GM12878 (cell line): ENCODE results near the gene HMGXB3.

Source experiments
- BHLHE40 ChIP-seq, 2 experiments: fragments of 450-650 bp in 1 of 2; IDR thresholded peaks; 2 replicates each; pipeline ENCODE4 v1.6.1; 2011 to 2017; ENCODE audit warnings: low read depth in 2 of 2, borderline replicate concordance in 1 of 2, improper control_type of control experiment in 1 of 2, low read length in 1 of 2, mild to moderate bottlenecking in 1 of 2
- CREB1 ChIP-seq: IDR thresholded peaks from 2 replicates; pipeline ENCODE4 v1.6.1; 2012; ENCODE audit warnings: low read depth, mild to moderate bottlenecking, inconsistent platforms
- MXI1 ChIP-seq: fragments of 150-350 bp; IDR thresholded peaks from 2 replicates; pipeline ENCODE4 v1.6.1; 2011; ENCODE audit warnings: low read depth, mild to moderate bottlenecking, inconsistent platforms, low read length, improper control_type of control experiment
- TAF1 ChIP-seq: IDR thresholded peaks from 2 replicates; pipeline ENCODE4 v1.6.1; 2011; ENCODE audit warnings: mild to moderate bottlenecking, low read depth, low read length, borderline replicate concordance
- TF ChIP-seq, protein P1 (sequence below), 3 experiments: IDR thresholded peaks in 2 of 3; conservative IDR thresholded peaks in 1 of 3; 2 replicates each; pipeline ENCODE4 v1.5.1; 2011; ENCODE audit warnings: low read depth in 3 of 3, low read length in 3 of 3, mild to moderate bottlenecking in 3 of 3, control low read depth in 2 of 3, moderate library complexity in 2 of 3, inconsistent platforms in 1 of 3, mixed read lengths in 1 of 3; ENCODE audit not compliant: control insufficient read depth in 2 of 3, insufficient read depth in 1 of 3; ENCODE audit errors: extremely low read depth in 1 of 3
- TF ChIP-seq, protein P2 (sequence below): fragments of 450-650 bp; IDR thresholded peaks from 2 replicates; pipeline ENCODE4 v1.6.1; 2014; ENCODE audit warnings: mild to moderate bottlenecking
- TF ChIP-seq, protein P3 (sequence below): fragments of 450-650 bp; IDR thresholded peaks from 2 replicates; pipeline ENCODE4 v1.6.1; 2017; ENCODE audit warnings: mild to moderate bottlenecking, moderate library complexity
- TF ChIP-seq, protein P4 (sequence below): IDR thresholded peaks from 2 replicates; pipeline ENCODE4 v1.6.1; 2012; ENCODE audit warnings: low read depth, low read length, improper control_type of control experiment
- TF ChIP-seq, protein P5 (sequence below): IDR thresholded peaks from 2 replicates; pipeline ENCODE4 v1.6.1; 2012; ENCODE audit warnings: low read depth, low read length, improper control_type of control experiment

DNA sequence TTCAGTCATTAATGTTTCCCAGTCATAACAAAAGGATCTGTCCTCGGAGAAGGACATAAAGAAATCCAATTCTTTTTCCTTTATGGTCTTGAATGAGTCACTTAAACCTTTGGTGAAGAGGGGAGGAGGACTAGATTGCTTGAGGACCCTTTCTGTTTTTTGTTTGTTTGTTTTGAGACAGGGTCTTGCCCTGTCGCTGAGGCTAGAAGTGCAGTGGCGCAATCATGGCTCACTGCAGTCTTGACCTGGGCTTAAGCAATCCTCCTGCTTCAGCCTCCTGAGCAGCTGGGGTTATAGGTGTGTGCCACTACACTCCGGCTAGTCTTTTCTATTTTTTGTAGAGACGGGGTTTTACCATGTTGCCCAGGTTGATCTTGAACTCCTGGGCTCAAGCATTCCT lies 12.4 kb upstream of the HMGXB3 start:
- TF ChIP-seq, protein P1, sequence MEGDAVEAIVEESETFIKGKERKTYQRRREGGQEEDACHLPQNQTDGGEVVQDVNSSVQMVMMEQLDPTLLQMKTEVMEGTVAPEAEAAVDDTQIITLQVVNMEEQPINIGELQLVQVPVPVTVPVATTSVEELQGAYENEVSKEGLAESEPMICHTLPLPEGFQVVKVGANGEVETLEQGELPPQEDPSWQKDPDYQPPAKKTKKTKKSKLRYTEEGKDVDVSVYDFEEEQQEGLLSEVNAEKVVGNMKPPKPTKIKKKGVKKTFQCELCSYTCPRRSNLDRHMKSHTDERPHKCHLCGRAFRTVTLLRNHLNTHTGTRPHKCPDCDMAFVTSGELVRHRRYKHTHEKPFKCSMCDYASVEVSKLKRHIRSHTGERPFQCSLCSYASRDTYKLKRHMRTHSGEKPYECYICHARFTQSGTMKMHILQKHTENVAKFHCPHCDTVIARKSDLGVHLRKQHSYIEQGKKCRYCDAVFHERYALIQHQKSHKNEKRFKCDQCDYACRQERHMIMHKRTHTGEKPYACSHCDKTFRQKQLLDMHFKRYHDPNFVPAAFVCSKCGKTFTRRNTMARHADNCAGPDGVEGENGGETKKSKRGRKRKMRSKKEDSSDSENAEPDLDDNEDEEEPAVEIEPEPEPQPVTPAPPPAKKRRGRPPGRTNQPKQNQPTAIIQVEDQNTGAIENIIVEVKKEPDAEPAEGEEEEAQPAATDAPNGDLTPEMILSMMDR (IDR thresholded peaks at IDR 0.05 in 2 of 3, conservative IDR thresholded peaks at IDR 0.05 in 1 of 3; ENCODE audit: control insufficient read depth in 2 of 3, extremely low read depth in 1 of 3, insufficient read depth in 1 of 3, low read depth in 3 of 3, low read length in 3 of 3) = no peak
- TF ChIP-seq TAF1 (no peak), BHLHE40 (IDR thresholded peaks at IDR 0.05; ENCODE audit: borderline replicate concordance in 1 of 2, low read depth in 2 of 2, low read length in 1 of 2) (no peak), CREB1 (no peak), MXI1 (no peak)
- TF ChIP-seq, protein P2, sequence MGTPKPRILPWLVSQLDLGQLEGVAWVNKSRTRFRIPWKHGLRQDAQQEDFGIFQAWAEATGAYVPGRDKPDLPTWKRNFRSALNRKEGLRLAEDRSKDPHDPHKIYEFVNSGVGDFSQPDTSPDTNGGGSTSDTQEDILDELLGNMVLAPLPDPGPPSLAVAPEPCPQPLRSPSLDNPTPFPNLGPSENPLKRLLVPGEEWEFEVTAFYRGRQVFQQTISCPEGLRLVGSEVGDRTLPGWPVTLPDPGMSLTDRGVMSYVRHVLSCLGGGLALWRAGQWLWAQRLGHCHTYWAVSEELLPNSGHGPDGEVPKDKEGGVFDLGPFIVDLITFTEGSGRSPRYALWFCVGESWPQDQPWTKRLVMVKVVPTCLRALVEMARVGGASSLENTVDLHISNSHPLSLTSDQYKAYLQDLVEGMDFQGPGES = no peak
- TF ChIP-seq, protein P3, sequence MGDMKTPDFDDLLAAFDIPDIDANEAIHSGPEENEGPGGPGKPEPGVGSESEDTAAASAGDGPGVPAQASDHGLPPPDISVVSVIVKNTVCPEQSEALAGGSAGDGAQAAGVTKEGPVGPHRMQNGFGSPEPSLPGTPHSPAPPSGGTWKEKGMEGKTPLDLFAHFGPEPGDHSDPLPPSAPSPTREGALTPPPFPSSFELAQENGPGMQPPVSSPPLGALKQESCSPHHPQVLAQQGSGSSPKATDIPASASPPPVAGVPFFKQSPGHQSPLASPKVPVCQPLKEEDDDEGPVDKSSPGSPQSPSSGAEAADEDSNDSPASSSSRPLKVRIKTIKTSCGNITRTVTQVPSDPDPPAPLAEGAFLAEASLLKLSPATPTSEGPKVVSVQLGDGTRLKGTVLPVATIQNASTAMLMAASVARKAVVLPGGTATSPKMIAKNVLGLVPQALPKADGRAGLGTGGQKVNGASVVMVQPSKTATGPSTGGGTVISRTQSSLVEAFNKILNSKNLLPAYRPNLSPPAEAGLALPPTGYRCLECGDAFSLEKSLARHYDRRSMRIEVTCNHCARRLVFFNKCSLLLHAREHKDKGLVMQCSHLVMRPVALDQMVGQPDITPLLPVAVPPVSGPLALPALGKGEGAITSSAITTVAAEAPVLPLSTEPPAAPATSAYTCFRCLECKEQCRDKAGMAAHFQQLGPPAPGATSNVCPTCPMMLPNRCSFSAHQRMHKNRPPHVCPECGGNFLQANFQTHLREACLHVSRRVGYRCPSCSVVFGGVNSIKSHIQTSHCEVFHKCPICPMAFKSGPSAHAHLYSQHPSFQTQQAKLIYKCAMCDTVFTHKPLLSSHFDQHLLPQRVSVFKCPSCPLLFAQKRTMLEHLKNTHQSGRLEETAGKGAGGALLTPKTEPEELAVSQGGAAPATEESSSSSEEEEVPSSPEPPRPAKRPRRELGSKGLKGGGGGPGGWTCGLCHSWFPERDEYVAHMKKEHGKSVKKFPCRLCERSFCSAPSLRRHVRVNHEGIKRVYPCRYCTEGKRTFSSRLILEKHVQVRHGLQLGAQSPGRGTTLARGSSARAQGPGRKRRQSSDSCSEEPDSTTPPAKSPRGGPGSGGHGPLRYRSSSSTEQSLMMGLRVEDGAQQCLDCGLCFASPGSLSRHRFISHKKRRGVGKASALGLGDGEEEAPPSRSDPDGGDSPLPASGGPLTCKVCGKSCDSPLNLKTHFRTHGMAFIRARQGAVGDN = no peak
- TF ChIP-seq, protein P4, sequence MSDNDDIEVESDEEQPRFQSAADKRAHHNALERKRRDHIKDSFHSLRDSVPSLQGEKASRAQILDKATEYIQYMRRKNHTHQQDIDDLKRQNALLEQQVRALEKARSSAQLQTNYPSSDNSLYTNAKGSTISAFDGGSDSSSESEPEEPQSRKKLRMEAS = no peak
- TF ChIP-seq, protein P5, sequence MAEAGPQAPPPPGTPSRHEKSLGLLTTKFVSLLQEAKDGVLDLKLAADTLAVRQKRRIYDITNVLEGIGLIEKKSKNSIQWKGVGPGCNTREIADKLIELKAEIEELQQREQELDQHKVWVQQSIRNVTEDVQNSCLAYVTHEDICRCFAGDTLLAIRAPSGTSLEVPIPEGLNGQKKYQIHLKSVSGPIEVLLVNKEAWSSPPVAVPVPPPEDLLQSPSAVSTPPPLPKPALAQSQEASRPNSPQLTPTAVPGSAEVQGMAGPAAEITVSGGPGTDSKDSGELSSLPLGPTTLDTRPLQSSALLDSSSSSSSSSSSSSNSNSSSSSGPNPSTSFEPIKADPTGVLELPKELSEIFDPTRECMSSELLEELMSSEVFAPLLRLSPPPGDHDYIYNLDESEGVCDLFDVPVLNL = no peak
